HEK293T (cell line): Measurements from ENCODE around the gene OGA.

Source experiments
- CTCF ChIA-PET: fragments of 350-600 bp; formaldehyde crosslinking; extraction: SDS; loops from one replicate; lab custom pipeline; 2021; ENCODE audit warnings: antibody characterized with exemption, inconsistent platforms; lab: Yijun Ruan, JAX
- POLR2A ChIA-PET: fragments of 350-600 bp; formaldehyde crosslinking; extraction: SDS; loops from one replicate; lab custom pipeline; 2020; ENCODE audit warnings: antibody characterized with exemption, inconsistent platforms; lab: Yijun Ruan, JAX
- DNase-seq: peaks from one replicate; pipeline ENCODE4 v3.0.0; 2012; ENCODE audit warnings: mixed read lengths; ENCODE audit errors: extremely low spot score
- ARNT ChIP-seq: fragments of 450-650 bp; IDR thresholded peaks from 2 replicates; pipeline ENCODE4 v1.6.1; 2017; ENCODE audit warnings: mild to moderate bottlenecking
- BHLHE40 ChIP-seq: fragments of 450-650 bp; IDR thresholded peaks from 2 replicates; pipeline ENCODE4 v1.6.1; 2016; ENCODE audit warnings: mild to moderate bottlenecking, moderate library complexity, borderline replicate concordance
- ELF4 ChIP-seq: fragments of 450-650 bp; IDR thresholded peaks from 2 replicates; pipeline ENCODE4 v1.6.1; 2017; ENCODE audit warnings: antibody characterized with exemption
- FOXA1 ChIP-seq: fragments of 450-650 bp; IDR thresholded peaks from 2 replicates; pipeline ENCODE4 v1.6.1; 2016; ENCODE audit warnings: mild to moderate bottlenecking
- FOXK2 ChIP-seq: fragments of 450-650 bp; IDR thresholded peaks from 2 replicates; pipeline ENCODE4 v1.6.1; 2016; ENCODE audit warnings: mild to moderate bottlenecking
- FOXM1 ChIP-seq: fragments of 450-650 bp; IDR thresholded peaks from 2 replicates; pipeline ENCODE4 v1.6.1; 2017; ENCODE audit warnings: mild to moderate bottlenecking, borderline replicate concordance
- HDGF ChIP-seq: fragments of 450-650 bp; IDR thresholded peaks from 2 replicates; pipeline ENCODE4 v1.6.1; 2017; ENCODE audit warnings: antibody characterized with exemption, borderline replicate concordance
- L3MBTL2 ChIP-seq: fragments of 450-650 bp; conservative IDR thresholded peaks from 2 replicates; pipeline ENCODE4 v1.6.1; 2016; ENCODE audit warnings: mild to moderate bottlenecking
- LEF1 ChIP-seq: fragments of 450-650 bp; IDR thresholded peaks from 2 replicates; pipeline ENCODE4 v1.6.1; 2017; ENCODE audit warnings: mild to moderate bottlenecking, borderline replicate concordance
- NFRKB ChIP-seq: fragments of 450-650 bp; IDR thresholded peaks from 2 replicates; pipeline ENCODE4 v1.6.1; 2016; ENCODE audit warnings: mild to moderate bottlenecking, moderate library complexity
- PKNOX1 ChIP-seq: fragments of 450-650 bp; IDR thresholded peaks from 2 replicates; pipeline ENCODE4 v1.6.1; 2016
- SP1 ChIP-seq: fragments of 450-650 bp; IDR thresholded peaks from 2 replicates; pipeline ENCODE4 v1.6.1; 2017
- TARDBP ChIP-seq: fragments of 450-650 bp; IDR thresholded peaks from 2 replicates; pipeline ENCODE4 v1.6.1; 2016
- ZNF384 ChIP-seq: fragments of 450-650 bp; IDR thresholded peaks from 2 replicates; pipeline ENCODE4 v1.6.1; 2016

OGA gene

GRCh38 chr10:101827919-101828600 is 9.8 kb upstream of the OGA start:
- no peak for DNase-seq
- POLR2A ChIA-PET = interaction anchor here (2.3 kb wide), 1 partner anchor 9 kb away, joined by 16 read pairs; the partner anchor contains the start of gene OGA

GRCh38 chr10:101826852-101827434 is 8.7 kb upstream of the OGA start:
- ChIA-PET CTCF (no interaction called here), POLR2A (interaction anchor here (2.3 kb wide), 1 partner anchor 8 kb away, joined by 16 read pairs; the partner anchor contains the start of gene OGA)
- TF ChIP-seq TARDBP = no peak
- TF ChIP-seq LEF1 = no peak
- TF ChIP-seq NFRKB = no peak
- DNase-seq = no peak

More at GRCh38 chr10:101827919-101828600, 9.8 kb upstream of the OGA start:
- TF ChIP-seq NFRKB = no peak
- TF ChIP-seq ARNT = no peak
- CTCF ChIA-PET = interaction anchor here (1.3 kb wide), 1 partner anchor 13 kb away, joined by 4 read pairs; no protein-coding TSS in a partner anchor

GRCh38 chr10:101824736-101825135 is 6.5 kb upstream of the OGA start:
- TF ChIP-seq FOXM1 = no peak
- no peak for TF ChIP-seq HDGF
- TF ChIP-seq BHLHE40 = no peak
- no peak for TF ChIP-seq LEF1
- TF ChIP-seq FOXK2 = no peak
- no peak for TF ChIP-seq FOXA1
- TF ChIP-seq NFRKB = no peak
- no peak for TF ChIP-seq ARNT
- no peak for TF ChIP-seq ELF4
- TF ChIP-seq L3MBTL2 = no peak
- TF ChIP-seq SP1 = no peak
- DNase-seq = no peak
- ChIA-PET CTCF (interaction anchor here (0.7 kb wide), 1 partner anchor 146 kb away, joined by 3 read pairs; no protein-coding TSS in a partner anchor), POLR2A (no interaction called here)

- TF ChIP-seq TARDBP (no peak), L3MBTL2 (peak; percentile 85)
- POLR2A ChIA-PET = interaction anchor here (0.6 to 2.9 kb wide), 19 partner anchors 9 to 744 kb away, joined by 3 to 24 read pairs (median 3); partner anchors contain the start of gene NPM3
- DNase-seq = peak; percentile 58
- CTCF ChIA-PET = interaction anchor here (0.6 to 2.1 kb wide), 6 partner anchors 17 to 595 kb away, joined by 4 to 12 read pairs (median 6); no protein-coding TSS in a partner anchor
Observed at GRCh38 chr10:101818872-101819633, 809 bp upstream of the OGA start.

GRCh38 chr10:101817337-101818118 is 716 bp downstream of the OGA start:
- CTCF ChIA-PET = interaction anchor here (0.6 to 2.0 kb wide), 5 partner anchors 18 to 604 kb away, joined by 3 to 12 read pairs (median 9); no protein-coding TSS in a partner anchor
- DNase-seq = peak; percentile 48
- TF ChIP-seq FOXA1 (no peak), HDGF (no peak), TARDBP (no peak), L3MBTL2 (peak; percentile 24; the same call in 1 of the 2 replicates), FOXK2 (no peak)
- POLR2A ChIA-PET = interaction anchor here (0.5 to 2.9 kb wide), 16 partner anchors 10 to 294 kb away, joined by 3 to 24 read pairs (median 3); partner anchors contain the start of gene NPM3

- CTCF ChIA-PET = interaction anchor here (1.7 kb wide), 1 partner anchor 24 kb away, joined by 9 read pairs; no protein-coding TSS in a partner anchor
- POLR2A ChIA-PET = interaction anchor here (0.5 to 1.8 kb wide), 2 partner anchors 13 to 40 kb away, joined by 3 to 7 read pairs; no protein-coding TSS in a partner anchor
- DNase-seq = no peak
- no peak for TF ChIP-seq ARNT
- TF ChIP-seq ELF4 = no peak
- TF ChIP-seq PKNOX1 = no peak
- TF ChIP-seq ZNF384 = no peak
Observed at GRCh38 chr10:101816913-101817336, 1.3 kb downstream of the OGA start.

- ChIA-PET CTCF (interaction anchor here (1.7 to 2.2 kb wide), 2 partner anchors 24 to 35 kb away, joined by 6 to 9 read pairs; no protein-coding TSS in a partner anchor), POLR2A (no interaction called here)
- DNase-seq = no peak
- no peak for TF ChIP-seq NFRKB
Observed at GRCh38 chr10:101816376-101816775, 1.9 kb downstream of the OGA start.
